ENCODE data around the gene PTPRA.
"Not testable (repeated sequence)": the region's sequence is repeated elsewhere in the genome, so short reads cannot be mapped to it uniquely, and the experiment has no call there.

Gene PTPRA

DNA sequence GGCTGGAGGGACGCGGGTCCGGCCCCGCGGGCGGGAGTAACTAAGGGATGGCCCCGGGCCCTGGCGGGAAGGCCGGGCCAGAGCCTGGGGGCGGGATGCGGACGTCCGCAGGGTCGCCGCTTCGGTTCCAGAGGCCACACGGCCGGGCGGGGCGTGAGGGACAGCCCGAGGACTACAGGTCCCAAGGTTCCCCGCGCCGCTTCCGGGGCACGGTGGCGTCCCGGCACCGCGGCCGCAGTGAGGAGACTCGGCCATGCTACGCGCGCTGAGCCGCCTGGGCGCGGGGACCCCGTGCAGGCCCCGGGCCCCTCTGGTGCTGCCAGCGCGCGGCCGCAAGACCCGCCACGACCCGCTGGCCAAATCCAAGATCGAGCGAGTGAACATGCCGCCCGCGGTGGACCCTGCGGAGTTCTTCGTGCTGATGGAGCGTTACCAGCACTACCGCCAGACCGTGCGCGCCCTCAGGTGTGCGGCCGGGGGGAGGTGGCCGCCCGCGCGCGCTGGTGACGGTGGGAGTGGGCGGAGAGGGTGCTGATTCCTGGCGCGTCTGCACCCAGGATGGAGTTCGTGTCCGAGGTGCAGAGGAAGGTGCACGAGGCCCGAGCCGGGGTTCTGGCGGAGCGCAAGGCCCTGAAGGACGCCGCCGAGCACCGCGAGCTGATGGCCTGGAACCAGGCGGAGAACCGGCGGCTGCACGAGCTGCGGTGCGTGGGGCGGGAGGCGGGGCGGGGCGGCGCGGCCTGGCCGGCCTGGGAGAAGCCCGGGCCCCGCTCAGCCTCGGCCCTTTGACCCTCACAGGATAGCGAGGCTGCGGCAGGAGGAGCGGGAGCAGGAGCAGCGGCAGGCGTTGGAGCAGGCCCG is 172.8 kb downstream of the PTPRA start, which contains the start of gene MRPS26:
MRPS26 (plus strand) TSS at position 237 of the 861 bp plus-strand sequence; CDS start at position 254, 17 bp downstream.
- DNase-seq, result peak; percentile 73 to 90

DNA sequence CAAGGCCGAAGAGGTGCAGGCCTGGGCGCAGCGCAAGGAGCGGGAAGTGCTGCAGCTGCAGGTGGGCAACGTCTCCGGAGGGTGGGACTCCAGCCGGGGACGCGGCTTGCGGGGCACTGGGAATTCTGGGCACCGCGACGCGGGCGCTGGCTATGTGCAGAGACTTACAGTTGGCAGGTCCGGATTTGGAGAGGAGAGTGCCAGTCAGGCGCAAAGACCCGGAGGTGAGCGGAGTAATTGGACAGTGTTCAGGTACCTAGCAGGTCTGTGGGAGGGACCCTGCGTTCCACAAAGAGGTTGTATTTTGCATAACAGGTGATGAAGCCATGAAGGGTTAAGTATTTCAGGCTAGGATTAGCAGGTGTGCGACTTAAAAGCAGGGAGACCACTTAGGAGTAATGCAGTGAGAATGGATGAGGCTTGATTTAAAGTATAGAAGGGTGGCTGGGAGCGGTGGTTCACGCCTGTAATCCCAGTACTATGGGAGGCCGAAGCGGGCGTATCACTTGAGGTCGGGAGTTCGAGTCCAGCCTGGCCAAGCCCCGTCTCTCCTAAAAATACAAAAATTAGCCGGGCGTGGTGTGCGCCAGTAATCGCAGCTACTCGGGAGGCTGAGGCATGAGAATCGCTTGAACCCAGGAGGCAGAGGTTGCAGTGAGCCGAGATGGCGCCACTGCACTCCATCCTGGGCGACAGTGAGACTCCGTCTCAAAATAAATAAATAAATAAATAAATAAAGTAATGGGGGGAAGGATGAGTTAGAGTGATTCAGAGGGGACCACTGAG is 173.6 kb downstream of the PTPRA start:
- peak in 1 of 2 experiments; percentile 37 for DNase-seq

DNA sequence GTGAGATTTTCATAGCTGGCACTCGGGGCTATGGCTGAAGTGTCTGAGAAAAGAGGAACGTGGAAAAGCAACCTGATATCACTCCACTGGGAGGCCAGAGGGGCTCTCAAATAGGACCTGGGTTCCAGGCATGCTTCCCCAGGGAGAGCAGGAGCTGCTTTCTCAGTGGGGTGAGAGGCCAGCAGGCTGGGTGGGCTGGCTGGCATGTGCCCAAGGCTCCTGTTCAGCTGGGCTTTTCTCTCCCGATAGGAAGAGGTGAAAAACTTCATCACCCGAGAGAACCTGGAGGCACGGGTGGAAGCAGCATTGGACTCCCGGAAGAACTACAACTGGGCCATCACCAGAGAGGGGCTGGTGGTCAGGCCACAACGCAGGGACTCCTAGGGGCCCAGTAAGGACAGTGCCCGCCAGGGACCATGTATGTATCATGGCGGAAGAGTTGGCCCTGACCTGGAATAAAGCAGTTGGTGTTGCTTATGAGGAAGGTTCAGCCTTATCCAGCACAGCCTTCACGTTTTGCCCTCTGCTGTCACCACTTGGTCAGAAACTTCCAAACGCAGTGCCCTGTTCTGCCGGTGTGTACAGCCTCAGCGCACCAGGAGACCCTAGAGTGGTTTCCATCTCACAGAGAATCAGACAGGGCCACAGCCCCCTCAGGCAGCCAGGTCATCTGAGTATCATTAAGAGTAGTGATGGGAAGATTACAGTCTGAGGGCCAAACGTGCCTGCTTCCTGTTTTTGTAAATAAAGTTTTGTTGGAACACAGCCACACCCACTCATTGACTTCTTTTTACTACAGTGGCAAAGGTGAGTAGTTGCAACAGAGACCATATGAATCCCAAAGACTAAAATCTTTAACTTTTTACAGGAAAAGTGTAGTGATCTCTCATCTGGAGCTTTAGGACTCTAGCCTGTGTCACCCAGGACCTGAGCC is 174.5 kb downstream of the PTPRA start:
- no peak for DNase-seq

DNA sequence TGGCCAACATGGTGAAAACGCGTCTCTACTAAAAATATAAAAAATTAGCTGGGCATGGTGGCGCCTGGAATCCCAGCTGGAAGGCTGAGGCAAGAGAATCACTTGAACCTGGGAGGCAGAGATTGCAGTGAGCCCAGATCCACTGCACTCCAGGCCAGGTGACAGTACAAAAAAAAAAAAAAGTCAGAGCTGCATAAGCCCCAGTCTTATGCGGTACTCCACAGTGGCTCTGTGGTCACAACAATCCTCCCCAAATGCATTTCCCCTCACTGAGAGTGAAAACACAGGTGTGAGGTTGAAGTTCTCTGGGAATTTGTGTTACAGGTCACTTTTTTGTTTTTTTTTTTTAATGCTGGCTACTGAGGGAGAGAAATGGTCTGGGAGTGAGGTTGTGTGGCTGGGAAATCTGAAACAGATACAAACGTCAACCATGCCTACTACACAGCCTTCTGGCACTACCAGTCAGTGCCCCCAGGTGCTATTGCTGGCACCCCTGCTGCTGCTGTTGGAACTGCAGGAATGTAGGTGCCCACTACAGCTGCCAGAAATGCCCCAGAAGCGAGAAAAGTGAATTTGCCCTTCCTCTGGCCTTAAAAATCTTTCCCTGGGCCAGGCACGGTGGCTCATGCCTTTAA is 178.2 kb downstream of the PTPRA start:
- no peak for DNase-seq

DNA sequence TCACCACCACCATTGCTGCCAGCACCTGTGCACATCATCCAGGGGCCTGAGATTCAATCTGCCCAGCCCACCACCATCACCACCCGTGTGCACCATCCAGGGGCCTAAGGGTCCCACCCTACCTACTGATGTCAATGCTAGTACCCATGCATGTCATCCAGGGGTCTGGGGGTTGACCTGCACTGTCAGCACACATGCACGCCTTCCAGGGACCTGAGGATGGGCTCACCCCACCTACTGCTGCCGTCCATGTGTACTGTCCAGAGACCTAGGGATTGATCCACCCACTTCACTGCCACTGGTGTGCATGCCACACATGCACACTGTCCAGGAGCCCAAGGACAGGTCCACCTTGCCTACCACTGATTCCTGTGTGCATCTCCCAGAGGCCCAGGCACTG is 186.2 kb downstream of the PTPRA start:
- no peak for DNase-seq

DNA sequence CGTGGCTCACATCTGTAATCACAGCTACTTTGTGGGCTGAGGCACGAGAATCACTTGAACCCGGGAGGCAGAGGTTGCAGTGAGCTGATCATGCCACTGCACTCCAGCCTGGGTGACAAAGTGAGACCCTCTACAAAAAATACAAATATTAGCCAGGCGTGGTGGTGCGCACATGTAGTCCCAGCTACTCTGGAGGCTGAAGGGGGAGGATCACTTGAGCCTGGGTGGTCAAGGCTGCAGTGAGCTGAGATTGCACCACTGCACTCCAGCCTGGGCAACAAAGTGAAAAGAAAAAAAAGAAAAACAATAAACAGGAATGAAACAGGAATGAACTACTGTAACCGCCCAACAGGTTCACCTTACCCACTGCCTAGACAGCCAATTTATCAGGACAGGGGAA is 190.8 kb downstream of the PTPRA start:
- not testable (repeated sequence) for DNase-seq

DNA sequence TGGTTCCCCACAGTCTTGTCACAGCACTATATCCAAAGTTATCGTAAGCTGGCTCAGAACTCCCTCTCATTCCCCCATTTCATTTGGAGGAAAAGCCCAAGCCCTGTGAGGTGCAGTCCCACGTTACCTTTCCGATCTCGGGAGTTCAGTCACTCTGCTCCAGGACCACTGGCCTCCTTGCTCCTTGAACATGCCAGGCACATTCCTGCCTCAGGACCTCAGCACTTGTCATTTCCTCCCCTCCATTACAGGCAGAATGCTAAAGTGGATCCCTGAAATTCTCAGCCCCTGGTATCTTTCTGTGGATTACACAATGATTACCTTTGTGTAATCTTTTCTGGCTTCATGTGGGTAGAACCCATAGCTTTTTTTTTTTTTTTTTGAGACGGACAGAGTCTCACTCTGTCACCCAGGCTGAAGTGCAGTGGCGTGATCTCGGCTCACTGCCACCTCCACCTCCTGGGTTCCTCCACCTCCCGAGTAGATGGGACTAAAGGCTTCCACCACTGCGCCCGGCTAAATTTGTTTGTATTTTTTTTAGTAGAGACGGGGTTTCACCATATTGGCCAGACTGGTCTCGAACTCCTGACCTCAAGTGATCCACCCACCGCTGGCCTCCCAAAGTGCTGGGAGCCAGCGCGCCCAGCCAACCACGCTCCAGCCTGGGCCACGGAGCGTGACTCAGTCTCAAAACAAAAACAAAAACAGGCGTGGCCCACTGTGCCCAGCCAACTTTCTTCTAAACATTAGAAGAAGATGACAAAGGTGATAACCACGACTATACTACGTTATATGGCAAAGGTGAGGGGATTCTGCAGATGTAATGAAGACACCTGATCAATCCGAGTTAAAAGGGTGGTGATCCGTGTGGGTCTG is 194.1 kb downstream of the PTPRA start:
- no peak for DNase-seq

DNA sequence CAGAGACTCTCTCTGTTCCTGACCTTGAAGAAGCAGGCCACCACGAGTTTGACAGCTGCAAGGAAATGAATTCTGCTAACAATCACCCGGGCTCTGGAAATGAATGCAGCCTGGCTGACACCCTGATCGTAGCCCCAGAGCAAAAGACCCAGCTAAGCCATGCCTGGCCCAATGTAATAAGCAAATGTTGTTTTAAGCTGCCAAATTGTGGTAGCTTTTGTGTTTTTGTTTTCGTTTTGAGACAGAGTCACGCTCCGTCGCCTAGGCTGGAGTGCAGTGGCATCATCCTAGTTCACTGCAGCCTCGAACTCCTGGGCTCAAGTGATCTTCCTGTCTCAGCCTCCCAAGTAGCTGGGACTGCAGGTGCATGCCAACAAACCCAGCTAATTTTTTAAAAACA is 194.8 kb downstream of the PTPRA start:
- no peak for DNase-seq

DNA sequence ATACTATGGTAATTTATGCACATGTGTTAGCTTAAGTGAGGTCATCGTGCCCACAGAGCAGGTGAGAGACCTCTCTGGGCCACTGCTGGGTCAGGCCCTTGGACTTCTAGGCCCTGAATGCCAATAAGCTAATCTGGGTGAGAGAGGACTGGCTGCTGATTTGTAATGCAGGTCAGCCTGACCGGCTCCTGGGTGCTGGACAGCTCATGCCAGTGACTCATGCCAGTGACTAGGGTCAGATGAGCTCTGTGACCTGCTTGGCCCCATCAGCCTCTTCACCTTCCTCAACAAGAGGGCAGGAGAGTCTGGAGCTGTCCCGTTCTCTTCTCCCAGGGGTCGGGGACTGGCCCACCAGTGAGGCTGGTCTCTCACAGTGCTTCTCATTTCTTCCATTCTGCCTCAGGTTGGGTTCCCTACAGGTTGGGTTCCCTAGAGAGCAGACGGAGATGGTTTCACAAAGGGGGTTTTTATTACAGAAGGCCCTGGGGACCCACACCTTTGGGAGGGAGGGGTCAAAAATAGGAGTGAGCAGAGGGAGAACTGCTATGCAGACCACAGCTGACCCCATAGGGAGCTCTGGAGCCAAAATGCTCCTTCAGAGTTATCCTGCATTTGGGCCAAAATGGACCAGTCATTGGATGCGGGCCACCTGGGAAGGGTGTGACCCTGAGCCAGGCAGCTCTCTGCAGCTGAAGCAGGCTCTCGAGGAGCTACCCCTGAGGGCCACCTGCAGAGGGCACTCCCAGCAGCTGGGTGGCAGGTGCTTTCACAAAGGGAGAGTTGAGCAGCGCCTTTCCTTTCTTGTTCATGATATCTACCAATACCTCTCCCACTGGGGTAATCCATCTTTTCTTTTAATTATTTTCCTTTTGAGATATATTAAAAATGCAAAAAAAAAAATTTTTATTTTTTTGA is 196.0 kb downstream of the PTPRA start:
- no peak for DNase-seq

DNA sequence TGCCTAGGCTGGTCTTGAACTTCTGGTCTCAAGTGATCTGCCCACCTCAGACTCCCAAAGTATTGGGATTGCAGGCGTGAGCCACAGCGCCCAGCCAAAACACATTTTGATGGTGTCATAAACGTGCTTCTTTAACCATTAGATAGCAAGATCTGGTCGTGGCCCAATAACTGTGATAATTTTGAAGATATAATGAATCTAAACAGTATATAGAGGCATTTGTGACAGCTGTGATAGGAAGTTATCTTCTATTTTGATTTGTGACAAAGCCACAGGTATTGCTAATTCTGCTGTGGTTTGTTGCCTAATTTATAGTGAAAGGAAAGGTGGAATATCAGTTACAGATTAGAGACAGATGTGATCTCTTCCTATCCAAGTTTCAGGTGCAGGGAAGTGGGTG is 197.4 kb downstream of the PTPRA start:
- DNase-seq, result no peak

DNA sequence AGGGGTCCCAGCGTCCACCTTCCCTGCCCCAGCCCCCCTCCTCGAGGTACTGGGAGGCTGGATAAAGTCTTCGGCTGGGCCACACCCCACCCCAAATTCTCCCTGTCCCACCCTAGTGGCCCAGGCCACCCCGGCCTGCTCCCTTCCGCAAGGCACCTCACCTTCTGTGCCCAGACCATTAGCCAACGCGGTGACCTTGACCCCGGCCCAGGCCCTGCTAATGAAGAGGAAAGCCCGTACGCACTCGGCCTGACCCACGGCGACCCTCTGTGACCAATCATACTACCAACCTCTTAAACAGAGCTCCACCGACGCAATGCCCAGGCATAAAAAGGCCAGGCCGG is 198.0 kb downstream of the PTPRA start:
- DNase-seq, result no peak

DNA sequence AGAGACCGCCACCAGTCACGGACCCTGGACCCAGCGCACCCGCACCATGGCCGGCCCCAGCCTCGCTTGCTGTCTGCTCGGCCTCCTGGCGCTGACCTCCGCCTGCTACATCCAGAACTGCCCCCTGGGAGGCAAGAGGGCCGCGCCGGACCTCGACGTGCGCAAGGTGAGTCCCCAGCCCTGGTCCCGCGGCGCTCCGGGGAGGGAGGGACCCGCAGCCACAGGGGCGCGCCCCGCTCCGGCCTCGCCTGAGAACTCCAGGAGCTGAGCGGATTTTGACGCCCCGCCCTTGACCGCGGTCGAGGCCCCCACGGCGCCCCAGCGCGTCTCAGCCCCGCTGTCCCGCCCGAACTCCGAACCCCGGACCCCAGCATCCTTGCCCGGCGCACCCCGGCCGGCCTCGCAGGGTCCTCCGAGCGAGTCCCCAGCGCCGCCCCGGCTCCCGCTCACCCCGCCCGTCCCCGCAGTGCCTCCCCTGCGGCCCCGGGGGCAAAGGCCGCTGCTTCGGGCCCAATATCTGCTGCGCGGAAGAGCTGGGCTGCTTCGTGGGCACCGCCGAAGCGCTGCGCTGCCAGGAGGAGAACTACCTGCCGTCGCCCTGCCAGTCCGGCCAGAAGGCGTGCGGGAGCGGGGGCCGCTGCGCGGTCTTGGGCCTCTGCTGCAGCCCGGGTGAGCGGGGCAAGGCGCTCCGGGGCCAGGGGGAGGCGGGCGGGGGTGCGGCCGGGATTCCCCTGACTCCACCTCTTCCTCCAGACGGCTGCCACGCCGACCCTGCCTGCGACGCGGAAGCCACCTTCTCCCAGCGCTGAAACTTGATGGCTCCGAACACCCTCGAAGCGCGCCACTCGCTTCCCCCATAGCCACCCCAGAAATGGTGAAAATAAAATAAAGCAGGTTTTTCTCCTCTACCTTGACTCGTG is 198.6 kb downstream of the PTPRA start, which contains the start of gene OXT:
OXT (plus strand) TSS at position 11 of the 920 bp plus-strand sequence; CDS start at position 47, 36 bp downstream.
- DNase-seq, result no peak

DNA sequence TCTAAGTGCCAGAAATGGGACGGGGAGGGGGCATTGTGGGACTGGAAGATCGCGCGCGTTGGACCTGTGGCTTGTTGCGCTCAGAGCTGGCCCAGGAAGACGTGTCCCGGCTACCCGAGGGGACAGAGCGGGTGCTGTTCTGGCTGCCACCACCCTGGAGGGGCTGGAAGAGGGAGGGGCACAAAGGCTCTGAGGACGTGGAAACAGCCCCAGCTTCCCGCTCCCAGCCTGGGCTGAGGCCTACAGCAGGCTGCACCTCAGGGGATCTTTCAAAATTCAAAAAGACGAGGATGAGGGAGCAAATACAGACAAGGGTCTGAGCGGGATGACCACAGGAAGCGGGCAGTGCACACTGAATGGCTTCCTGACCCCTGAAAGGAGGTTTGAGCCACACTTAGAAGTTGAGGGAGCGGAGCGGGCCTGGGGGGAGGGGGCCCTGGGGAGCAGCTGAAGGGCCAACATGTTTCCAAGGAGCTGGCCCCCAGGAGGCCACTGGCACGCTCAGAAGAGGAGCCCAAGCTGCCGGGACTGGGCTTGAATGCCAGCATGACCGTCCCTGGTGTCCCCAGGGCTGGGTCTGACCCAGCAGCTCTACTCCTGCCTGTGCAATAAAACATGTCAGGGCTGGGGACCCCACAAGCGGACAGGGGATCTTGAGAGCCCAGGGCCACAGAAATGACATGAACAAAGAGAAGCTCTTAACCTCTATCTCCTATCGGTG is 199.4 kb downstream of the PTPRA start:
- DNase-seq, result no peak

DNA sequence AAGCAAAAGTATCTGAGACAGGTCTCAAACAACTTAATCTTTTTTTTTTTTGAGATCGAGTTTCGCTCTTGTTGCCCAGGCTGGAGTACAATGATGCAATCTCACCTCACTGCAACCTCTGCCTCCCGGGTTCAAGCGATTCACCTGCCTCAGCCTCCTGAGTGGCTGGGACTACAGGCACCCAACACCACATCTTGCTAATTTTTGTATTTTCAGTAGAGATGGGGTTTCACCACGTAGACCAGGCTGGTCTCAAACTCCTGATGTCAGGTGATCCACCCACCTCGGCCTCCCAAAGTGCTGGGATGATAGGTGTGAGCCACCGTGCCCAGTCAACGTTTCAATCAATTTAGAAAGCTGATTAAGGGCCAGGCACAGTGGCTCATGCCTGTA is 200.0 kb downstream of the PTPRA start:
- not testable (repeated sequence) for DNase-seq

DNA sequence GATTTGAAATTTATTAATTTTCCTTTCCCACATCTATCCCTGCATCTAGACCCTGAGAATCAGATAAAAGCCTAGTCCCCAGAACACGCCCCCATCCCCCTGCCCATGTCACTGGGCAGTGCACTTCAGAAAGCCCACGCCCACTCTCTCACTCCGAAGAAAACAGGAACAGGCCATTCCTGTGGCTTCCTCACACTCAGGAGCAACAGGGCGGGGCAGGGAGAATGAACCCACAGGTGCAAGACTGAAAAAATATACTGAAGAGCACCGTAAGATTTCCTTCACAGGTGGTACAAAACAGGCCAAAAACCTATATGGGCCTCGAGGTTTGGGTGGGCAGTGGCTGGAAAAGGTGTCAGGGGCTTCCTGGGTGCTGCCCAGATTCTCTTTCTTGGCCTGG is 201.5 kb downstream of the PTPRA start:
- DNase-seq, result no peak

DNA sequence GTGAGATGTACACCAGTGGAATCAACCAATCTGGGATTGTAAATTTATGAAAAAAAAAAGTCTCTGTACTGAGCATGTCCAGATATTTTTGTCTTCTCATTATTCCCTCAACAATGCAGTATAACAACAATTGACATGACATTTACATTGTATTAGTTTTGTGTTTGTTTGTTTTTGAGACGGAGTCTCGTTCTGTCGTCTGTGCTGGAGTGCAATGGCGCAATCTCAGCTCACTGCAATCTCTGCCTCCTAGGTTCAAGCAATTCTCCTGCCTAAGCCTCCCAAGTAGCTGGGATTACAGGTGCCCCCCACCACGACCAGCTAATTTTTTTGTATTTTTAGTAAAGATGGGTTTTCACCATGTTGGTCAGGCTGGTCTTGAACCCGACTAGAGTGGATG is 202.0 kb downstream of the PTPRA start:
- not testable (repeated sequence) for DNase-seq

DNA sequence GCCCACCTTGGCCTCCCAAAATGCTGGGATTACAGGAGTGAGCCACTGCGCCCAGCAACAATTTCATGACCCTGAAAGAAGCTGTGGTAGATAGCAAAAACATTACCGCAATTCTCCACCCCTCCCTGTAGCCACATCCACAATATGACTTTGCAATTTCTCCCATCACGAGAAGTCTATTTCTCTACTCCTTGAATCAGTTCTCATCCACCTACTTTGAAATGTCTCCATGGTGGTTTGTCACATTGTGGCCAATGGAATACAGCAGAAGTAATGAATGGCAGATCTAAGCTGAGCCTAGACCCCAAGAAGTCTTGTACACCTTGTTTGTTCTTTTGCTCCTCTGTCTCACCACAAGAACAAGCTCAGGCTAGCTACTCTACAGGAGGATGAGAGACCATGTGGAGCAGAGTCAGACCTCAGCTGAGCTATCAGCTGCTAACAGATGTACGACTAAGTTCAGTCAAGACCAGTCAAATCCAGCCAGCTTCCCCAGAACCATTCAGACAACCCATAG is 204.4 kb downstream of the PTPRA start:
- DNase-seq, result no peak

DNA sequence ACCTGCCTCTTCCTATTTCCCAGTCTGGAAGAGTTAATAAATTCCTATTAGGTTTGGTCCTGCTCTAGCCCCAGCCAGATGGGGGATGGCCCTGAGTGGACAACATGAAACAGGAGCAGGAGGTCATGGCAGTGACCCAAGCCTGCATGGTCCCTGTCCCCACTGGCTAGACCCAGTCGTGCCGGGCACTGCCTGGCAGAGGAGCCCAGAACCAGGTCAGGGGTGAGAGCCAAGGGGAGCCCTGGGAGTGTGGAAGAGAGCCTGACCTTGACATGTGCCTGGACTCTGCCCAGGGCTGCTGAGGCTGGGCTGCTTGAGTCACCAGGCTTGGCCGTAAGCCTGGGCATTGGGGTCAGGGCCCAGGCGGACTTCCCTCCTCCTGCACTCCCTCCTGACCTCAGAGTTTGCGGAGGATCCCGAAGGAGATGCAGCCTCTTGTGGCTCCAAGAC is 207.7 kb downstream of the PTPRA start:
- no peak for DNase-seq

All from NCI-H524 (cell line).